Measurements from ENCODE around the gene PITPNB. TPM values are rescaled to one million over a fixed set of nuclear protein-coding genes. Genes with fewer than 3 reads are reported as not detected.

The PITPNB gene
- total RNA-seq, 1 donor from 2014 or later, result 86.6 TPM

- TF ChIP-seq, protein P1, sequence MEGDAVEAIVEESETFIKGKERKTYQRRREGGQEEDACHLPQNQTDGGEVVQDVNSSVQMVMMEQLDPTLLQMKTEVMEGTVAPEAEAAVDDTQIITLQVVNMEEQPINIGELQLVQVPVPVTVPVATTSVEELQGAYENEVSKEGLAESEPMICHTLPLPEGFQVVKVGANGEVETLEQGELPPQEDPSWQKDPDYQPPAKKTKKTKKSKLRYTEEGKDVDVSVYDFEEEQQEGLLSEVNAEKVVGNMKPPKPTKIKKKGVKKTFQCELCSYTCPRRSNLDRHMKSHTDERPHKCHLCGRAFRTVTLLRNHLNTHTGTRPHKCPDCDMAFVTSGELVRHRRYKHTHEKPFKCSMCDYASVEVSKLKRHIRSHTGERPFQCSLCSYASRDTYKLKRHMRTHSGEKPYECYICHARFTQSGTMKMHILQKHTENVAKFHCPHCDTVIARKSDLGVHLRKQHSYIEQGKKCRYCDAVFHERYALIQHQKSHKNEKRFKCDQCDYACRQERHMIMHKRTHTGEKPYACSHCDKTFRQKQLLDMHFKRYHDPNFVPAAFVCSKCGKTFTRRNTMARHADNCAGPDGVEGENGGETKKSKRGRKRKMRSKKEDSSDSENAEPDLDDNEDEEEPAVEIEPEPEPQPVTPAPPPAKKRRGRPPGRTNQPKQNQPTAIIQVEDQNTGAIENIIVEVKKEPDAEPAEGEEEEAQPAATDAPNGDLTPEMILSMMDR (IDR thresholded peaks at IDR 0.05), result no peak
- no peak overlapping the region for H3K4me3 Mint-ChIP-seq (ENCODE audit: unreplicated experiment)
- peak overlapping the region; percentile 99 for H3K27ac Mint-ChIP-seq (ENCODE audit: unreplicated experiment)
- no peaks in the 10 kb centered on the region for H3K9me3 Mint-ChIP-seq (ENCODE audit: unreplicated experiment)
- no peaks in the 10 kb centered on the region for H3K27me3 Mint-ChIP-seq (ENCODE audit: unreplicated experiment)
- H3K36me3 Mint-ChIP-seq (ENCODE audit: unreplicated experiment), result peaks cover 15% of the 10 kb centered on the region
- DNase-seq (ENCODE audit: extremely low spot score, unreplicated experiment), result no peak
- peaks cover 77% of the 10 kb centered on the region for H3K4me1 Mint-ChIP-seq (ENCODE audit: unreplicated experiment)
These were observed 55.5 kb downstream of the PITPNB start for GRCh38 chr22:27863556-27863955.

- Mint-ChIP-seq H3K27ac (ENCODE audit: unreplicated experiment) (peak overlapping the region; percentile 99), H3K36me3 (ENCODE audit: unreplicated experiment) (peaks cover 20% of the 10 kb centered on the region), H3K27me3 (ENCODE audit: unreplicated experiment) (no peaks in the 10 kb centered on the region), H3K4me3 (ENCODE audit: unreplicated experiment) (no peak overlapping the region), H3K9me3 (ENCODE audit: unreplicated experiment) (no peaks in the 10 kb centered on the region), H3K4me1 (ENCODE audit: unreplicated experiment) (peaks cover 77% of the 10 kb centered on the region)
- DNase-seq (ENCODE audit: extremely low spot score, unreplicated experiment), result no peak
- TF ChIP-seq, protein P1 (IDR thresholded peaks at IDR 0.05), result no peak
These were observed 56.1 kb downstream of the PITPNB start for GRCh38 chr22:27863001-27863400.

DNA sequence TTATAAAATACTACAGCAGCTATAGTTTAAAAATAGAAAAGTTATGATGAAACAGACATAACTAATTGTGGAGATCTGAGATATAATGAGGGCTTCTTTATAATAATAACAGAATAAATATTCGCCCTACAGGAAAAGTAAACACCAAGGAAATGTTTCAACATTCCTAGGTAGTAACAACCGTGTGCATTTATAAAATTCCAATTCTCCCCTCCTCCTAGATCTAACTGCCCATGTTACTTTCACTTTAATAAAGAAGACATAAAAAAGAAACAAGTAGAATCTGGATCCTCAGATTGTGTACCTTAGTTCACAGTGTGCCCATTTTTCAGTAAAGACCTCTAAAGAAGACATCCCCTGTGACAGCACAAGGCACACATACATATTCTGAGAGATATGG is 59.7 kb downstream of the PITPNB start:
- Mint-ChIP-seq H3K4me3 (ENCODE audit: unreplicated experiment) (peak overlapping the region; percentile 50), H3K27ac (ENCODE audit: unreplicated experiment) (peak overlapping the region; percentile 93), H3K4me1 (ENCODE audit: unreplicated experiment) (peaks cover 72% of the 10 kb centered on the region), H3K36me3 (ENCODE audit: unreplicated experiment) (peaks cover 34% of the 10 kb centered on the region), H3K9me3 (ENCODE audit: unreplicated experiment) (no peaks in the 10 kb centered on the region), H3K27me3 (ENCODE audit: unreplicated experiment) (no peaks in the 10 kb centered on the region)
- TF ChIP-seq, protein P1 (IDR thresholded peaks at IDR 0.05), result no peak
- no peak for DNase-seq (ENCODE audit: extremely low spot score, unreplicated experiment)

DNA sequence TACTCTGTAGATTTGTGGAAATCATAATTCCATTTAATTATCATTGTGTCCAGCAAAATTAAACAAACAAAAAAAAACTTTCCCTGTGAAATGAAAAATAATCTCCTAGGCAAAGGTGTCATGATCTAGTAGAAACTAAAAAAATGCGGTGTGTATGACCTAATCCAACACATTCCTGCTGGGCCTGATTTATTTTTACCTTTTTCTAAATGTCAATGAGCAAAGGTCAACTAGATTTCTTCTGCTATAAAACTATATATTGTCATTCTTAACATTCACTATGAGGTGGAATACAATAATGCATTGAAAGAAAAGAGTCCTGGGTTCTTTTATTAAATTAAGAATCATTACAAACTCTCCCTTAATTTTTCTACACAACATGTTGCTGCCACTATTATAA is 60.4 kb downstream of the PITPNB start:
- H3K4me3 Mint-ChIP-seq (ENCODE audit: unreplicated experiment), result no peak overlapping the region

DNA sequence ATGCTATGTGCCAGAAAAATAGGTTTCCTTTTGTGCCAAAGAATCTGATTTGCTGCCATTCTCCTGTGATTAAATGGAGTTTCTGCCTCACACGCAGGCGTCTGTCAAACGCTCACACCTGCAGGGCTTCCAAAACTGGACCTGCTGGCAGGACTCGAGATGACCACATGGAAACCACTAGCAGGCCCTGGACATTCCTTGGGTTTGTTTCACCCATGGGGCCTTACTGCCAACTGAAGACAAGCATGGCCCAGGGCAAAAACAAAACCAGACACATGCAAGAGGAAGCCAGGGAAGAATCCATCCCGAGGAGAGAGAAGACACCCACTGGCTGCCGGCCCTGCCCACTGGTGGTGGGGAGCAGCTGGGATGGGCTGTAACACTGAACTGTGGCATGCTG is 61.6 kb downstream of the PITPNB start:
- Mint-ChIP-seq H3K27me3 (ENCODE audit: unreplicated experiment) (no peaks in the 10 kb centered on the region), H3K27ac (ENCODE audit: unreplicated experiment) (peak overlapping the region; percentile 93), H3K9me3 (ENCODE audit: unreplicated experiment) (no peaks in the 10 kb centered on the region), H3K36me3 (ENCODE audit: unreplicated experiment) (peaks cover 50% of the 10 kb centered on the region), H3K4me3 (ENCODE audit: unreplicated experiment) (no peak overlapping the region), H3K4me1 (ENCODE audit: unreplicated experiment) (peaks cover 72% of the 10 kb centered on the region)
- TF ChIP-seq, protein P1 (IDR thresholded peaks at IDR 0.05), result no peak
- no peak for DNase-seq (ENCODE audit: extremely low spot score, unreplicated experiment)

More for the DNA sequence above, 60.4 kb downstream of the PITPNB start:
- peaks cover 40% of the 10 kb centered on the region for H3K36me3 Mint-ChIP-seq (ENCODE audit: unreplicated experiment)
- H3K27ac Mint-ChIP-seq (ENCODE audit: unreplicated experiment), result peak overlapping the region; percentile 93
- H3K27me3 Mint-ChIP-seq (ENCODE audit: unreplicated experiment), result no peaks in the 10 kb centered on the region
- H3K4me1 Mint-ChIP-seq (ENCODE audit: unreplicated experiment), result peaks cover 70% of the 10 kb centered on the region
- no peak for DNase-seq (ENCODE audit: extremely low spot score, unreplicated experiment)
- TF ChIP-seq, protein P1 (IDR thresholded peaks at IDR 0.05), result no peak
- no peaks in the 10 kb centered on the region for H3K9me3 Mint-ChIP-seq (ENCODE audit: unreplicated experiment)

All from osteocyte (in vitro differentiated cells).